ENCODE data around the gene CYP27B1. TPM values are rescaled to one million over a fixed set of nuclear protein-coding genes. Genes with fewer than 3 reads are reported as not detected.

CYP27B1 gene, protein sequence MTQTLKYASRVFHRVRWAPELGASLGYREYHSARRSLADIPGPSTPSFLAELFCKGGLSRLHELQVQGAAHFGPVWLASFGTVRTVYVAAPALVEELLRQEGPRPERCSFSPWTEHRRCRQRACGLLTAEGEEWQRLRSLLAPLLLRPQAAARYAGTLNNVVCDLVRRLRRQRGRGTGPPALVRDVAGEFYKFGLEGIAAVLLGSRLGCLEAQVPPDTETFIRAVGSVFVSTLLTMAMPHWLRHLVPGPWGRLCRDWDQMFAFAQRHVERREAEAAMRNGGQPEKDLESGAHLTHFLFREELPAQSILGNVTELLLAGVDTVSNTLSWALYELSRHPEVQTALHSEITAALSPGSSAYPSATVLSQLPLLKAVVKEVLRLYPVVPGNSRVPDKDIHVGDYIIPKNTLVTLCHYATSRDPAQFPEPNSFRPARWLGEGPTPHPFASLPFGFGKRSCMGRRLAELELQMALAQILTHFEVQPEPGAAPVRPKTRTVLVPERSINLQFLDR
- total RNA-seq, result 1 to 10 TPM in 4 of 6 donors, under 1 TPM in 1, not detected in 1; 0.98 to 5.2 (median 2.5) TPM

DNA sequence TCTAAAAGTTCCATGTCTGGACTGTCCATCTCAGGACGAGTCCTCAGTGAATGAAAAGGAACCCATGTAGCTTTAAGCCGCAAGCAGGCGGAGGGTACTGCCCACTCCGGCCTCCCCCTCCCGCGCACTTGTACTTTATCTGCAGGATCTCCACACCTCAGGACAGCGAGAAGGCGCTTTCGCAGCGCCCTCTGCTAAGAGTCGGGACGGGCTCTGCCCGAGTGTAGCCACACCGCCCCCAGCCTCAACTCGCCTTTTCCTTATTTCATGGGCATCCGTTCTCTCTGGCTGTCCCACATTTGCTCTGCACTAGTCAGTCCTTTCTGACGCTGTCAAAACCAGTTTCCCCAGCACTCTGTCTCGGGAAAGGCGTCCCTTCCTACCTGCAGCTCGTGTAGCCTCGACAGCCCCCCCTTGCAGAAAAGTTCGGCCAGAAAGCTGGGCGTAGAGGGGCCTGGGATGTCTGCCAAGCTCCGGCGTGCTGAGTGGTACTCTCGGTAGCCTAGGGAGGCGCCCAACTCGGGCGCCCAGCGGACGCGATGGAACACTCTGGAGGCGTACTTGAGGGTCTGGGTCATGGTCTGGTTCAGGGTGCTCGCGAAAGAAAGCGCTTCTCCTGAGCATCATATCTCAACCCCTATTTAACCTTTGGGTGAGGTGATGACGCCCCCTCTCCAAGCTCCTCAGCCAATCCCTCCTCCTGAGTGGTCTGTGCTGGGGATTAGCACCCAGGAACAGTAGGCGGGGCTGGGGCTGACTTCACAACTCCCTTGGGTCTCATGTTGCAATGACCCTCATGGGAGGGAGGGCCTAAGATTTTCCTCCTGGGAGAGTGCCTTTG is at the start of gene CYP27B1:
CYP27B1 (minus strand) TSS at position 615 of the 841 bp plus-strand sequence; CDS start at position 578, 37 bp downstream.
- Histone ChIP-seq H3K4me1 (peaks cover 35 to 50% (median 38%) of the 10 kb centered on the region in 4 donors), H3K27me3 (peaks cover 0 to 24% (median 19%) of the 10 kb centered on the region in 4 donors), H3K27ac (no peak within 1 kb of the TSS), H3K9me3 (no peaks in the 10 kb centered on the region), H3K4me3 (peak within 1 kb of the TSS in 3 of 4 donors; percentile 42 to 56 (median 51)), H3K36me3 (peaks cover 0 to 21% (median 9%) of the 10 kb centered on the region in 4 donors)
- peak; percentile 80 to 82 for DNase-seq
- peak; percentile 5 to 27 for ATAC-seq (ENCODE audit: low FRiP score in 2 of 2)
- WGBS, 2 donors, result 7% methylated on average over 30 to 37 of the region's 38 CpGs
- TF ChIP-seq, protein P1, sequence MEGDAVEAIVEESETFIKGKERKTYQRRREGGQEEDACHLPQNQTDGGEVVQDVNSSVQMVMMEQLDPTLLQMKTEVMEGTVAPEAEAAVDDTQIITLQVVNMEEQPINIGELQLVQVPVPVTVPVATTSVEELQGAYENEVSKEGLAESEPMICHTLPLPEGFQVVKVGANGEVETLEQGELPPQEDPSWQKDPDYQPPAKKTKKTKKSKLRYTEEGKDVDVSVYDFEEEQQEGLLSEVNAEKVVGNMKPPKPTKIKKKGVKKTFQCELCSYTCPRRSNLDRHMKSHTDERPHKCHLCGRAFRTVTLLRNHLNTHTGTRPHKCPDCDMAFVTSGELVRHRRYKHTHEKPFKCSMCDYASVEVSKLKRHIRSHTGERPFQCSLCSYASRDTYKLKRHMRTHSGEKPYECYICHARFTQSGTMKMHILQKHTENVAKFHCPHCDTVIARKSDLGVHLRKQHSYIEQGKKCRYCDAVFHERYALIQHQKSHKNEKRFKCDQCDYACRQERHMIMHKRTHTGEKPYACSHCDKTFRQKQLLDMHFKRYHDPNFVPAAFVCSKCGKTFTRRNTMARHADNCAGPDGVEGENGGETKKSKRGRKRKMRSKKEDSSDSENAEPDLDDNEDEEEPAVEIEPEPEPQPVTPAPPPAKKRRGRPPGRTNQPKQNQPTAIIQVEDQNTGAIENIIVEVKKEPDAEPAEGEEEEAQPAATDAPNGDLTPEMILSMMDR (IDR thresholded peaks at IDR 0.05), result no peak
- peak in 1 of 4 donors; percentile 11 for TF ChIP-seq POLR2A (IDR thresholded peaks at IDR 0.05)

DNA sequence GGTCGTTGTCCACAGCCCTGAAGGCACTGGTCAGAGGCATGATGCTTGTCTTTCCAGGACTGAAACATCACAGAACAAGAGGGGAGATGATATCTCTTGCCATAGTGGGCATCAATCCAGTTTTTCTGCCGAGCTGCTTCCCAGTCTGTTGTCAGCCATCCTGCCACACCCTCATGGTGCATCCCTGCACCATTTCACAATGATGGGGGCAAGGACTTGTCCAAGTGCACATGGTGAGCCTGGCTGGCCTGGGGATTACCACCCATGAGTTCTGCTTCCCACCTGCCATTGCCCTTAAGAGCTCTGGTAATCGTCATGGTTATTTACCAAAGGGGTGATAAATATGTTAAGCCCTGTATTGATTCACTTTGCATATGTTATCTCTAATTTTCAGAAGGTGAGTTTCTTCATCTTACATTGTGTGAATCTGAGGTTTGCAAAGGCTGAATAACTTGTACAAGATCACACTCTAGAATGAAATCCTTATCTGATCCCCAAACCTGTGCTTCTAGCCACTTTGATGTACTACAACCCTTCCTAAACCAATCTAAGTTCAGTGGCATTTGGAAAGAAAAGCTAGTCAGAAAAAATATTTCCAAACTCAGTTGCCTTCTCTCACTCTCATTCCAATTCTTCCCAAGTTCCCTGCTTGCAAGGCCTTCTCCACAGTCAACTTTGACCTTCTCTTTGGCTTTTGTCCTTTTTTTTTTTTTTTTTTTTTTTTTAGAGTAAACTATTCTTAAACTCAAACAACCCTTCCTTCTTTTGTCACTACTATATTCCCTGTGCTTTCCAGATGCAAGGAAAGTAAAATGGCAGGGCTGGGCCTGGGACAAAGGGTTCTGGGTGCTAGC is 49.4 kb upstream of the CYP27B1 start:
- no peak for ATAC-seq (ENCODE audit: low FRiP score in 2 of 2)
- TF ChIP-seq EP300 (IDR thresholded peaks at IDR 0.05) (peak in 1 of 4 donors; percentile 13), POLR2AphosphoS5 (IDR thresholded peaks at IDR 0.05) (no peak)
- WGBS, 2 donors, result 47 to 52% methylated on average over 3 of the region's 3 CpGs
- DNase-seq, result no peak
- Histone ChIP-seq H3K4me1 (peaks cover 43 to 58% (median 55%) of the 10 kb centered on the region in 4 donors), H3K4me3 (no peak overlapping the region), H3K36me3 (peaks cover 2 to 50% (median 31%) of the 10 kb centered on the region in 4 donors), H3K27ac (peak overlapping the region in 3 of 4 donors; percentile 60 to 88 (median 67)), H3K27me3 (no peaks in the 10 kb centered on the region), H3K9me3 (no peaks in the 10 kb centered on the region)

DNA sequence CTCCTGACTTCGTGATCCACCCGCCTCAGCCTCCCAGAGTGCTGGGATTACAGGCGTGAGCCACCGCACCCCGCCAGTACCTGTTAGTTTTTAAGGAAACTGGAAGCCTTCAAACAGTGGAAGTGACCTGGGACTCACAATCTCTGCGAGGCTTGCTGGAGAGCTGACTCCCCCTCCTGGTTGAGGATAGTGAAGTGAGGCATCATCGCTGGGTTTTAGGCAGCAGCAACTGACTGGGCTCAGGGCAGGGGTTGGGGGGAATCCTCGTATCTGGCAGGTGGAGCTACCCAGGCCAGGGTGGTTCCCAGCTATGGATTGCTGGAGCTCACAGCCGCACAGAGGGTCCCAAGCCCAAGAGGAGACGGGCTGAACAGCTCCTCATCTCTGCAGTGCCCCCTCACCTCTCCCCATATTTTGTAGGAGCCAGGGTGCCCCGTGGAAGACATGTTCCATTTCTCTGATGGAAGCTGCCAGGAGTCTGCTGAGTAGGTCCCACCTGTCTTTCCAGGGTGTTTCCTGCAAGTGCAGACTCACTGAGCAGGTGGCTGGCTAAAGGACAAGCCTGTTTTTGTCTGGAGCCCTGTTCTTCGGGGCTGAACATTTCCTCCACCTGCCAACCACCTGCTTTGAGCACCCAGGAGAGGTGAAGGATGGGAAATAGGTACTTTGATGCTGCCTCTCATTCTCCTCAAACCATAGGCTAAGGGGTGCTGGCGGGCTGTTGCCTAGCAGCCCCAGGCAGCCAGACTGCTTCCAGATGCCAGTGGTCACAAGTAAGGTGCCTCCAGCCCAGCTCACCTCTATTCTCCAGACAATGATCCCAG is 48.5 kb upstream of the CYP27B1 start:
- TF ChIP-seq EP300 (IDR thresholded peaks at IDR 0.05) (no peak), POLR2AphosphoS5 (IDR thresholded peaks at IDR 0.05) (no peak), POLR2A (IDR thresholded peaks at IDR 0.05) (no peak)
- TF ChIP-seq, protein P1 (IDR thresholded peaks at IDR 0.05), result no peak
- no peaks in the 10 kb centered on the region for H3K9me3 ChIP-seq
- no peak overlapping the region for H3K4me3 ChIP-seq
- ATAC-seq (ENCODE audit: low FRiP score in 2 of 2), result no peak
- 80 to 81% methylated on average over 9 to 13 of the region's 13 CpGs for WGBS, 2 donors
- H3K36me3 ChIP-seq, result peaks cover 0 to 50% (median 29%) of the 10 kb centered on the region in 4 donors
- peak overlapping the region in 3 of 4 donors; percentile 56 to 88 (median 67) for H3K27ac ChIP-seq
- peaks cover 42 to 54% (median 52%) of the 10 kb centered on the region in 4 donors for H3K4me1 ChIP-seq
- no peaks in the 10 kb centered on the region for H3K27me3 ChIP-seq
- DNase-seq, result no peak

DNA sequence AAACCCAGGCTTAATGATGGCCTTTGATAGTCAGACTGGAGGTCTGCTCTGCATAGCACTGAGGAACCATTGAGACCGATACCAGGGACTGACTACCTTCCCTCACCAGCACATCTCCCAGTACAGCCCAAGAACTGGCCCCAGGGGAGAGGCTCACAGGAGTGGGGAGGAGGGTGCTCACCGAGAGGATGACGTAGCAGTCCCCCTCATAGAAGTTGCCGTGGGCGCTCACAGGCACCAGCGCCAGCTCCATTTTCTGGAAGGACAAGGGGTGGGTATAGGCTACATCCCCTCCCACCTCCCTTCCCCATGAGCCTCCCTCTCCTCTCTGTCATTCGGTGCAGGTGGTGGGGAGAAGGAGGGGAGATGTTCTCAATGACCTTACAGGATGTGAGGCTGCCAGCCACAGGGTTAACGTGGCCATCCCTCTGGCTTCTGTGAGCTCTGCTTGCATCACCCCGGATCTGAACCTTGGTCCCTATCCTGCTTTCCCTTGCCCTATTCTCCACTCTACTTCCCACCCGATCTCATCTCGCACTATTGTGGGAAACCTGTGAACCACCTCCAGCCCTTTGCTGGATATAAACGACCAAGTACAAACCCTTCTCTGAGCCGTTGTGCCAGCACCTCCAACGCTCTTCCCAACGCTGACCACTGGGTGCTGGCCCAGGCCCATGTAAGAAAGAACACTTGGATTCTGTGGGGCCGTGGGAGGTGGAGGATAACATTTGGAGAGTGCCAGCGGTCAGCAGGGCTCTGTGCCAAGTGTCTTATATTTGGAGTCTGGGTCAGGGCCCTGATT is 47.3 kb upstream of the CYP27B1 start:
- Histone ChIP-seq H3K4me3 (no peak overlapping the region), H3K36me3 (peaks cover 8 to 50% (median 32%) of the 10 kb centered on the region in 4 donors), H3K27me3 (no peaks in the 10 kb centered on the region), H3K27ac (peak overlapping the region in 3 of 4 donors; percentile 0 to 88 (median 28)), H3K9me3 (no peaks in the 10 kb centered on the region), H3K4me1 (peaks cover 39 to 52% (median 45%) of the 10 kb centered on the region in 4 donors)
- ATAC-seq (ENCODE audit: low FRiP score in 2 of 2) (no peak), DNase-seq (no peak)
- no peak for TF ChIP-seq EP300 (IDR thresholded peaks at IDR 0.05)
- TF ChIP-seq, protein P1 (IDR thresholded peaks at IDR 0.05), result no peak
- TF ChIP-seq POLR2AphosphoS5 (IDR thresholded peaks at IDR 0.05), result no peak
- TF ChIP-seq POLR2A (IDR thresholded peaks at IDR 0.05), result no peak
- WGBS, 2 donors, result 71 to 85% methylated on average over 16 to 17 of the region's 17 CpGs

Data from upper lobe of left lung (tissue), 6 donors.